HepG2 (cell line): ENCODE measurements around the gene C14orf93. TPM values are rescaled to one million over a fixed set of nuclear protein-coding genes. Genes with fewer than 3 reads are reported as not detected.

Source experiments
- DPF2 ChIP-seq: sonication (generic); formaldehyde crosslinking; IDR thresholded peaks from 2 replicates; pipeline ENCODE4 v1.4.0; 2020; ENCODE audit warnings: mild to moderate bottlenecking, low read depth, missing genetic modification reagents, borderline replicate concordance
- ESRRA ChIP-seq: sonication (generic); formaldehyde crosslinking; IDR thresholded peaks from 2 replicates; pipeline ENCODE4 v1.5.1; 2020; ENCODE audit warnings: mild to moderate bottlenecking, low read depth, missing genetic modification reagents
- JARID2 ChIP-seq: sonication (generic); formaldehyde crosslinking; IDR thresholded peaks from 2 replicates; pipeline ENCODE4 v1.8.1; 2023; ENCODE audit warnings: missing genetic modification reagents, inconsistent platforms; ENCODE audit not compliant: insufficient replicate concordance
- LCORL ChIP-seq, 2 experiments: fragments of 450-650 bp in 1 of 2; sonication (generic) in 1 of 2; formaldehyde crosslinking in 1 of 2; IDR thresholded peaks; 2 replicates each; pipeline versions ENCODE4 v1.5.0 to v1.6.1; 2017 to 2020; ENCODE audit warnings: antibody characterized with exemption in 1 of 2, missing genetic modification reagents in 1 of 2
- ONECUT2 ChIP-seq: sonication (generic); formaldehyde crosslinking; IDR thresholded peaks from 2 replicates; pipeline ENCODE4 v1.4.0; 2020; ENCODE audit warnings: missing genetic modification reagents
- RELA ChIP-seq: sonication (generic); formaldehyde crosslinking; IDR thresholded peaks from 2 replicates; pipeline ENCODE4 v1.4.0; 2020; ENCODE audit warnings: missing genetic modification reagents
- ZFP62 ChIP-seq: sonication (generic); formaldehyde crosslinking; IDR thresholded peaks from 2 replicates; pipeline ENCODE4 v1.4.0; 2020; ENCODE audit warnings: missing genetic modification reagents
- ZNF232 ChIP-seq: sonication (generic); formaldehyde crosslinking; IDR thresholded peaks from 2 replicates; pipeline ENCODE4 v1.4.0; 2020; ENCODE audit warnings: missing genetic modification reagents, borderline replicate concordance
- ZNF263 ChIP-seq: sonication (generic); formaldehyde crosslinking; IDR thresholded peaks from 2 replicates; pipeline ENCODE4 v1.4.0; 2020; ENCODE audit warnings: missing genetic modification reagents
- ZNF44 ChIP-seq: sonication (generic); formaldehyde crosslinking; IDR thresholded peaks from 2 replicates; pipeline ENCODE4 v1.5.1; 2020; ENCODE audit warnings: mild to moderate bottlenecking, missing genetic modification reagents
- ZNF543 ChIP-seq: sonication (generic); formaldehyde crosslinking; IDR thresholded peaks from 2 replicates; pipeline ENCODE4 v1.4.0; 2020; ENCODE audit warnings: mild to moderate bottlenecking, missing genetic modification reagents
- ZNF562 ChIP-seq: sonication (generic); formaldehyde crosslinking; IDR thresholded peaks from 2 replicates; pipeline ENCODE4 v1.8.0; 2022; ENCODE audit warnings: missing genetic modification reagents, borderline replicate concordance
- ZNF619 ChIP-seq: sonication (generic); formaldehyde crosslinking; IDR thresholded peaks from 2 replicates; pipeline ENCODE4 v1.4.0; 2020; ENCODE audit warnings: mild to moderate bottlenecking, missing genetic modification reagents
- ZNF749 ChIP-seq: sonication (generic); formaldehyde crosslinking; IDR thresholded peaks from 2 replicates; pipeline ENCODE4 v1.8.0; 2022; ENCODE audit warnings: mild to moderate bottlenecking, missing genetic modification reagents, moderate library complexity, borderline replicate concordance
- polyA plus RNA-seq, 8 experiments: library from polyadenylated mRNA; depleted of rRNA in 3 of 8; stranded (reverse) in 7 of 8; unstranded in 1 of 8; fragments of >200 nt; fragmentation: Illumina TruSeq in 4 of 8; extraction: Trizol in 4 of 8; gene quantifications; 2 replicates each; pipeline versions ENCODE4 v1.2.1 to v1.2.3, GENCODE V29; 2011 to 2016; ENCODE audit warnings: low read depth in 4 of 8, missing spikeins in 1 of 8, mixed read lengths in 1 of 8; ENCODE audit not compliant: insufficient read depth in 1 of 8
- total RNA-seq, 5 experiments: library from RNA; depleted of rRNA; stranded (reverse); fragments of >200 nt; fragmentation: Illumina TruSeq; extraction: Trizol; gene quantifications; 2 replicates each; pipeline ENCODE4 v1.2.3, GENCODE V29; 2016; ENCODE audit warnings: low read depth in 1 of 5
- TF ChIP-seq, protein P1 (sequence below): sonication (generic); formaldehyde crosslinking; IDR thresholded peaks from 2 replicates; pipeline ENCODE4 v1.8.0; 2022; ENCODE audit warnings: mild to moderate bottlenecking, missing genetic modification reagents, moderate library complexity
- TF ChIP-seq, protein P2 (sequence below): sonication (generic); formaldehyde crosslinking; IDR thresholded peaks from 2 replicates; pipeline ENCODE4 v1.8.1; 2023; ENCODE audit warnings: missing genetic modification reagents, mild to moderate bottlenecking, borderline replicate concordance
- TF ChIP-seq, protein P3 (sequence below): sonication (generic); formaldehyde crosslinking; IDR thresholded peaks from one replicate; pipeline ENCODE4 v1.5.1; 2020; ENCODE audit warnings: mild to moderate bottlenecking, missing genetic modification reagents; ENCODE audit errors: not compliant biosample characterization
- TF ChIP-seq, protein P4 (sequence below): IDR thresholded peaks from 2 replicates; pipeline ENCODE4 v1.6.1; 2018; ENCODE audit warnings: missing genetic modification reagents, mild to moderate bottlenecking, missing compliant biosample characterization
- TF ChIP-seq, protein P5 (sequence below): sonication (generic); formaldehyde crosslinking; IDR thresholded peaks from 2 replicates; pipeline ENCODE4 v1.8.0; 2022; ENCODE audit warnings: missing genetic modification reagents, low read depth, mild to moderate bottlenecking, borderline replicate concordance

C14orf93 gene
- total and polyA plus RNA-seq, 2 of the 13 experiments (the other 11 are each of a cell fraction or from before 2014, with no cell fraction given), result 11.4 to 22.5 TPM

DNA sequence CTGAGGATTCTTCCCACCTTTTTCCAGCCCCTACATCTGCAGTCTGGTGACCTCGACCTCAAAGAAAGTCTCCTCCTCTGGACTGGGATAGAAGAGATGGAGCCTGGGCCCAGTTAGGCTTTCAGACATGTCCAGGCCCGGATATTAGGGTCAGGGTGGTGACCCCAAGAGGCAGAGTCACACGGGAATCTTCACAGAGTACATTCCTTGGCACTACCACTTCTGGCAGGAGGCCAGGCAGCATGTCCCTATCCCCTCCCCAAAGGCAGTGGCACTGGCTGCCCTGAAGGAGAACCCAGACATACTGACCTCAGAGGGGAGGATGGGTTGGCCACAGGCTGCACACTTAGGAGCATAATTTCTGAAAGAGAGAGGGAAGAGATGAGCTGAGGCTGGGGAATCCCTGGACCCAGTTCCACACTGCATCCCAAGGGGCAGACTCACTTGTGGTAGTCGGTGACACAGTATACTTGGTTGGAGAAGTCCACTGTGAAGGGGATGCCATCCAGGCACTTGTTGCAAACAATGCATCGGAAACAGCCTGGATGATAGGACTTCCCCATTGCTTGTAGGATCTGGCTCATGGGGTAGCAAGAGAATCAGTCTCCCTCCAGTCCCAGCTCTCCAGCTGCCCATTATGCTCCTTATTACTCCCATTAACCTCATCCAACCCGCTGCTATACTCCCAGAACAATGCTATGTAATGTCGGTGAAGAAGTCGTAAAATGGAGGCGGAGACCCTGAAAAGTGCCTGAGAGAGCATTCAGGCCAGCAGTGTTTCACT, 35.2 kb downstream of the C14orf93 start (continued):
- no peak for TF ChIP-seq ONECUT2 (CRISPR knock-in tag)
- no peak for TF ChIP-seq ZNF562 (CRISPR knock-in tag)
- TF ChIP-seq ZFP62 (CRISPR knock-in tag), result no peak
- TF ChIP-seq, protein P1, sequence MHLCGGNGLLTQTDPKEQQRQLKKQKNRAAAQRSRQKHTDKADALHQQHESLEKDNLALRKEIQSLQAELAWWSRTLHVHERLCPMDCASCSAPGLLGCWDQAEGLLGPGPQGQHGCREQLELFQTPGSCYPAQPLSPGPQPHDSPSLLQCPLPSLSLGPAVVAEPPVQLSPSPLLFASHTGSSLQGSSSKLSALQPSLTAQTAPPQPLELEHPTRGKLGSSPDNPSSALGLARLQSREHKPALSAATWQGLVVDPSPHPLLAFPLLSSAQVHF (CRISPR knock-in tag), result no peak
- TF ChIP-seq, protein P2, sequence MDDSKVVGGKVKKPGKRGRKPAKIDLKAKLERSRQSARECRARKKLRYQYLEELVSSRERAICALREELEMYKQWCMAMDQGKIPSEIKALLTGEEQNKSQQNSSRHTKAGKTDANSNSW (CRISPR knock-in tag), result no peak
- no peak for TF ChIP-seq LCORL (IDR thresholded peaks at IDR 0.05)
- TF ChIP-seq LCORL (CRISPR knock-in tag; IDR thresholded peaks at IDR 0.05), result no peak
- no peak for TF ChIP-seq ESRRA (CRISPR knock-in tag)
- TF ChIP-seq ZNF619 (CRISPR knock-in tag), result peak; percentile 27; the same call in 1 of the 2 replicates
- no peak for TF ChIP-seq ZNF44 (CRISPR knock-in tag)
- TF ChIP-seq, protein P3, sequence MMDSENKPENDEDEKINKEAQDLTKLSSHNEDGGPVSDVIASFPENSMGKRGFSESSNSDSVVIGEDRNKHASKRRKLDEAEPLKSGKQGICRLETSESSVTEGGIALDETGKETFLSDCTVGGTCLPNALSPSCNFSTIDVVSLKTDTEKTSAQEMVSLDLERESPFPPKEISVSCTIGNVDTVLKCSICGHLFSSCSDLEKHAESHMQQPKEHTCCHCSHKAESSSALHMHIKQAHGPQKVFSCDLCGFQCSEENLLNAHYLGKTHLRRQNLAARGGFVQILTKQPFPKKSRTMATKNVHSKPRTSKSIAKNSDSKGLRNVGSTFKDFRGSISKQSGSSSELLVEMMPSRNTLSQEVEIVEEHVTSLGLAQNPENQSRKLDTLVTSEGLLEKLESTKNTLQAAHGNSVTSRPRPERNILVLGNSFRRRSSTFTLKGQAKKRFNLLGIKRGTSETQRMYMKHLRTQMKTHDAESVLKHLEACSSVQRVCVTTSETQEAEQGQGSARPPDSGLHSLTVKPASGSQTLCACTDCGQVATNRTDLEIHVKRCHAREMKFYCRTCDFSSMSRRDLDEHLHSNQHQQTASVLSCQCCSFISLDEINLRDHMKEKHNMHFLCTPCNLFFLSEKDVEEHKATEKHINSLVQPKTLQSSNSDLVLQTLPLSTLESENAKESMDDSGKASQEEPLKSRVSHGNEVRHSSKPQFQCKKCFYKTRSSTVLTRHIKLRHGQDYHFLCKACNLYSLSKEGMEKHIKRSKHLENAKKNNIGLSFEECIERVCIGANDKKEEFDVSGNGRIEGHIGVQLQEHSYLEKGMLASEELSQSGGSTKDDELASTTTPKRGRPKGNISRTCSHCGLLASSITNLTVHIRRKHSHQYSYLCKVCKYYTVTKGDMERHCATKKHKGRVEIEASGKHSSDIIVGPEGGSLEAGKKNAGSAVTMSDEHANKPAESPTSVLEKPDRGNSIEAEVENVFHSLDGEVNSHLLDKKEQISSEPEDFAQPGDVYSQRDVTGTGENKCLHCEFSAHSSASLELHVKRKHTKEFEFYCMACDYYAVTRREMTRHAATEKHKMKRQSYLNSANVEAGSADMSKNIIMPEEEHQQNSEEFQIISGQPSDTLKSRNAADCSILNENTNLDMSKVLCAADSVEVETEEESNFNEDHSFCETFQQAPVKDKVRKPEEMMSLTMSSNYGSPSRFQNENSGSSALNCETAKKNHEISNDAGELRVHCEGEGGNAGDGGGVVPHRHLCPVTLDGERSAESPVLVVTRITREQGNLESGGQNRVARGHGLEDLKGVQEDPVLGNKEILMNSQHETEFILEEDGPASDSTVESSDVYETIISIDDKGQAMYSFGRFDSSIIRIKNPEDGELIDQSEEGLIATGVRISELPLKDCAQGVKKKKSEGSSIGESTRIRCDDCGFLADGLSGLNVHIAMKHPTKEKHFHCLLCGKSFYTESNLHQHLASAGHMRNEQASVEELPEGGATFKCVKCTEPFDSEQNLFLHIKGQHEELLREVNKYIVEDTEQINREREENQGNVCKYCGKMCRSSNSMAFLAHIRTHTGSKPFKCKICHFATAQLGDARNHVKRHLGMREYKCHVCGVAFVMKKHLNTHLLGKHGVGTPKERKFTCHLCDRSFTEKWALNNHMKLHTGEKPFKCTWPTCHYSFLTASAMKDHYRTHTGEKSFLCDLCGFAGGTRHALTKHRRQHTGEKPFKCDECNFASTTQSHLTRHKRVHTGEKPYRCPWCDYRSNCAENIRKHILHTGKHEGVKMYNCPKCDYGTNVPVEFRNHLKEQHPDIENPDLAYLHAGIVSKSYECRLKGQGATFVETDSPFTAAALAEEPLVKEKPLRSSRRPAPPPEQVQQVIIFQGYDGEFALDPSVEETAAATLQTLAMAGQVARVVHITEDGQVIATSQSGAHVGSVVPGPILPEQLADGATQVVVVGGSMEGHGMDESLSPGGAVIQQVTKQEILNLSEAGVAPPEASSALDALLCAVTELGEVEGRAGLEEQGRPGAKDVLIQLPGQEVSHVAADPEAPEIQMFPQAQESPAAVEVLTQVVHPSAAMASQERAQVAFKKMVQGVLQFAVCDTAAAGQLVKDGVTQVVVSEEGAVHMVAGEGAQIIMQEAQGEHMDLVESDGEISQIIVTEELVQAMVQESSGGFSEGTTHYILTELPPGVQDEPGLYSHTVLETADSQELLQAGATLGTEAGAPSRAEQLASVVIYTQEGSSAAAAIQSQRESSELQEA (CRISPR knock-in tag), result no peak
- no peak for TF ChIP-seq ZNF232 (CRISPR knock-in tag)
- no peak for TF ChIP-seq JARID2
- no peak for TF ChIP-seq DPF2
- TF ChIP-seq, protein P4, sequence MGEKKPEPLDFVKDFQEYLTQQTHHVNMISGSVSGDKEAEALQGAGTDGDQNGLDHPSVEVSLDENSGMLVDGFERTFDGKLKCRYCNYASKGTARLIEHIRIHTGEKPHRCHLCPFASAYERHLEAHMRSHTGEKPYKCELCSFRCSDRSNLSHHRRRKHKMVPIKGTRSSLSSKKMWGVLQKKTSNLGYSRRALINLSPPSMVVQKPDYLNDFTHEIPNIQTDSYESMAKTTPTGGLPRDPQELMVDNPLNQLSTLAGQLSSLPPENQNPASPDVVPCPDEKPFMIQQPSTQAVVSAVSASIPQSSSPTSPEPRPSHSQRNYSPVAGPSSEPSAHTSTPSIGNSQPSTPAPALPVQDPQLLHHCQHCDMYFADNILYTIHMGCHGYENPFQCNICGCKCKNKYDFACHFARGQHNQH, result no peak
- TF ChIP-seq RELA (CRISPR knock-in tag), result no peak
- TF ChIP-seq ZNF749 (CRISPR knock-in tag), result no peak
- TF ChIP-seq, protein P5, sequence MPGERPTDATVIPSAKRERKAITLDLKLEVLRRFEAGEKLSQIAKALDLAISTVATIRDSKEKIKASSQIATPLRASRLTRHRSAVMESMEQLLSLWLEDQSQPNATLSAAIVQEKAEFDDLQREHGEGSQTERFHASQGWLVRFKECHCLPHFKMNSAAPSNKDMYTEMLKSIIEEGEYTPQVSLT (CRISPR knock-in tag), result no peak
- TF ChIP-seq ZNF263 (CRISPR knock-in tag), result no peak
- TF ChIP-seq ZNF543, result no peak
